Right atrium auricular region (tissue), 2 donors: ENCODE results near the gene NAA25. TPM values are rescaled to one million over a fixed set of nuclear protein-coding genes. Genes with fewer than 3 reads are reported as not detected.

ENCODE experiments used
- DNase-seq: peaks from one replicate; pipeline ENCODE4 v3.0.0-alpha.2; 2019; ENCODE audit warnings: low spot score
- H3K27ac ChIP-seq, 2 donors: fragments of 200-600 bp; sonication (generic); 1 replicate in 1 of 2; 2 replicates in 1 of 2; pipeline ENCODE4 v1.5.1; 2016 to 2019
- H3K27me3 ChIP-seq, 2 donors: fragments of 200-600 bp; sonication (generic); one replicate each; pipeline versions ENCODE4 v1.5.1 to v1.6.0; 2017 to 2019
- H3K36me3 ChIP-seq: fragments of 200-600 bp; sonication (generic); one replicate; pipeline ENCODE4 v1.5.1; 2016
- H3K4me1 ChIP-seq, 2 donors: fragments of 200-600 bp; sonication (generic); one replicate each; pipeline versions ENCODE4 v1.5.1 to v1.6.0; 2017 to 2019
- H3K4me3 ChIP-seq, 2 donors: fragments of 200-600 bp; sonication (generic); 1 replicate in 1 of 2; 2 replicates in 1 of 2; pipeline ENCODE4 v1.5.1; 2017 to 2019; ENCODE audit warnings: mild to moderate bottlenecking in 1 of 2, moderate library complexity in 1 of 2
- H3K9me3 ChIP-seq, 2 donors: fragments of 200-600 bp; sonication (generic); one replicate each; pipeline ENCODE4 v1.5.1; 2019
- CTCF ChIP-seq, 2 donors: fragments of 200-600 bp; sonication (generic); IDR thresholded peaks; one replicate each; pipeline ENCODE4 v1.5.1; 2019; ENCODE audit warnings: antibody characterized with exemption in 2 of 2
- microRNA-seq, 2 donors: library from miRNA; unstranded; fragments of <30 nt; microRNA quantifications; one replicate each; pipeline ENCODE4, GENCODE V29; 2016 to 2017; ENCODE audit warnings: borderline number of aligned reads in 2 of 2, borderline replicate concordance in 1 of 2
- total RNA-seq, 2 donors: library from RNA; depleted of rRNA; stranded (reverse); fragments of >200 nt; gene quantifications; one replicate each; pipeline ENCODE4 v1.1.0, GENCODE V29; 2016

The NAA25 gene
- total RNA-seq, 2 donors from 2014 or later, result 8.8 to 11.2 TPM

DNA sequence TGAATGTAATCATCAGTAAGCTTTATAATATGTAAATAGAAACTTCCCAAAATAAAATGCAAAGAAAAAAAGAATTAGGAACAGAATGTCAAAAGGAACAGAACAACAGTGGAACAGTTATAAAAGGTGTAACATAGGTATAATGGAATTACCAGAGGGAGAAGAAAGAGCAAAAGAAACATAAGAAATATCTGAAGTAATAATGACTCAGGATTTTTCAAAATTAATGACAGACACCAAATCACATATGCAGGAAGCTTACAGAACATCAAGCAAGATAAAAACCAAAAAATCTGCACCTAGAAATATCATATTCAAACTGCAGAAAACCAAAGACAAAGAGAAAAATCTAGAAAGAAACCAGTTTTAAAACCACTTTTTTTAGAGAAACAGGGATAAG lies 131.7 kb downstream of the NAA25 start:
- Histone ChIP-seq H3K27me3 (no peaks in the 10 kb centered on the region), H3K4me3 (no peak overlapping the region), H3K36me3 (no peaks in the 10 kb centered on the region), H3K27ac (no peak overlapping the region), H3K9me3 (no peaks in the 10 kb centered on the region), H3K4me1 (no peaks in the 10 kb centered on the region)
- no peak for TF ChIP-seq CTCF (IDR thresholded peaks at IDR 0.05)
- no peak for DNase-seq

Small RNAs within 50 kb of the gene (microRNA-seq; reads per million reads assigned to microRNA genes)
- gene MIR3657, result 0 reads per million in 2 donors

Other genes starting within 250 kb of the NAA25 start
- gene TMEM116, start 95.6 kb downstream of the NAA25 start, total RNA-seq, result 10 to 100 TPM in 1 of 2 donors, 1 to 10 TPM in 1; 9.3 to 30.0 TPM
- gene ERP29, start 95.4 kb downstream of the NAA25 start, total RNA-seq, result 10 to 100 TPM; 20.9 to 26.8 TPM
- gene TRAFD1, start 16.8 kb upstream of the NAA25 start, total RNA-seq, result 10 to 100 TPM; 17.9 to 26.5 TPM